Panc1 (cell line): ENCODE measurements around the gene HOXA7.

Source experiments
- CTCF ChIP-seq: fragments of 450-650 bp; IDR thresholded peaks from 2 replicates; pipeline ENCODE4 v1.5.1; 2017; ENCODE audit warnings: mild to moderate bottlenecking
- POLR2AphosphoS5 ChIP-seq: IDR thresholded peaks from 2 replicates; pipeline ENCODE4 v1.6.1; 2012; ENCODE audit warnings: mild to moderate bottlenecking, low read depth, low read length, moderate library complexity
- REST ChIP-seq, 2 experiments: IDR thresholded peaks; 2 replicates each; pipeline ENCODE4 v1.6.1; 2011 to 2012; ENCODE audit warnings: low read depth in 2 of 2, control low read depth in 1 of 2, low read length in 1 of 2, mild to moderate bottlenecking in 1 of 2, moderate library complexity in 1 of 2; ENCODE audit not compliant: insufficient read depth in 1 of 2
- SIN3A ChIP-seq: IDR thresholded peaks from 2 replicates; pipeline ENCODE4 v1.6.1; 2012; ENCODE audit warnings: low read depth, mild to moderate bottlenecking, low read length, moderate library complexity, borderline replicate concordance; ENCODE audit not compliant: insufficient read depth
- TCF7L2 ChIP-seq: IDR thresholded peaks from 2 replicates; pipeline ENCODE4 v1.6.1; 2011; ENCODE audit warnings: mild to moderate bottlenecking, low read depth, low read length, inconsistent platforms

- TF ChIP-seq CTCF, result no peak
- TF ChIP-seq SIN3A, result no peak
- no peak for TF ChIP-seq POLR2AphosphoS5
- no peak for TF ChIP-seq REST (IDR thresholded peaks at IDR 0.05; ENCODE audit: insufficient read depth in 1 of 2, low read depth in 2 of 2, low read length in 1 of 2)
- TF ChIP-seq TCF7L2, result no peak
These were observed 37.0 kb upstream of the HOXA7 start for GRCh38 chr7:27193335-27194001.
